ENCODE measurements around the gene FKBP1B.

- TF ChIP-seq CTCF (IDR thresholded peaks at IDR 0.05 in 2 of 3, conservative IDR thresholded peaks at IDR 0.05 in 1 of 3; ENCODE audit: borderline replicate concordance in 1 of 3, insufficient read depth in 1 of 3, low read depth in 2 of 3, low read length in 2 of 3) (no peak), ZFX (IDR thresholded peaks at IDR 0.05) (no peak), POLR2A (IDR thresholded peaks at IDR 0.05; ENCODE audit: borderline replicate concordance, extremely low read depth, insufficient read depth, insufficient read length) (no peak), TCF7L2 (IDR thresholded peaks at IDR 0.05; ENCODE audit: borderline replicate concordance, extremely low read depth, insufficient read depth, insufficient read length) (no peak), EZH2 (IDR thresholded peaks at IDR 0.05) (no peak), POLR2AphosphoS5 (IDR thresholded peaks at IDR 0.05; ENCODE audit: low read depth, low read length) (no peak), MAX (IDR thresholded peaks at IDR 0.05) (no peak), ATF3 (IDR thresholded peaks at IDR 0.05) (no peak), REST (IDR thresholded peaks at IDR 0.05; ENCODE audit: low read depth) (no peak), EZH2phosphoT487 (IDR thresholded peaks at IDR 0.05; ENCODE audit: borderline replicate concordance) (no peak), SP1 (IDR thresholded peaks at IDR 0.05; ENCODE audit: low read depth) (no peak), JUND (IDR thresholded peaks at IDR 0.05) (no peak), SRF (IDR thresholded peaks at IDR 0.05; ENCODE audit: low read depth) (no peak), RAD21 (IDR thresholded peaks at IDR 0.05; ENCODE audit: low read depth) (no peak)
Observed at GRCh38 chr2:24085200-24085489, 35.6 kb downstream of the FKBP1B start.
